Measurements from ENCODE around the gene OLIG2. TPM values are rescaled to one million over a fixed set of nuclear protein-coding genes. Genes with fewer than 3 reads are reported as not detected.

Gene OLIG2
- total RNA-seq, 1 donor from 2014 or later, result not detected

- H3K9me3 Mint-ChIP-seq, result peaks cover 6% of the 10 kb centered on the region
- H3K36me3 Mint-ChIP-seq (ENCODE audit: low read depth), result peaks cover 9% of the 10 kb centered on the region
- peak; percentile 67 for DNase-seq
- no peak overlapping the region for H3K4me3 Mint-ChIP-seq
- H3K4me1 Mint-ChIP-seq, result peaks cover 25% of the 10 kb centered on the region
- intact Hi-C loops (cut with micrococcal nuclease), result loop anchor here (10.0 kb wide), 1 partner anchor 171 kb away; no protein-coding TSS in a partner anchor
- H3K27me3 Mint-ChIP-seq, result peaks cover 77% of the 10 kb centered on the region
- H3K27ac Mint-ChIP-seq, result peak overlapping the region; percentile 72
Observed at GRCh38 chr21:33023574-33024200, 2.0 kb upstream of the OLIG2 start.

DNA sequence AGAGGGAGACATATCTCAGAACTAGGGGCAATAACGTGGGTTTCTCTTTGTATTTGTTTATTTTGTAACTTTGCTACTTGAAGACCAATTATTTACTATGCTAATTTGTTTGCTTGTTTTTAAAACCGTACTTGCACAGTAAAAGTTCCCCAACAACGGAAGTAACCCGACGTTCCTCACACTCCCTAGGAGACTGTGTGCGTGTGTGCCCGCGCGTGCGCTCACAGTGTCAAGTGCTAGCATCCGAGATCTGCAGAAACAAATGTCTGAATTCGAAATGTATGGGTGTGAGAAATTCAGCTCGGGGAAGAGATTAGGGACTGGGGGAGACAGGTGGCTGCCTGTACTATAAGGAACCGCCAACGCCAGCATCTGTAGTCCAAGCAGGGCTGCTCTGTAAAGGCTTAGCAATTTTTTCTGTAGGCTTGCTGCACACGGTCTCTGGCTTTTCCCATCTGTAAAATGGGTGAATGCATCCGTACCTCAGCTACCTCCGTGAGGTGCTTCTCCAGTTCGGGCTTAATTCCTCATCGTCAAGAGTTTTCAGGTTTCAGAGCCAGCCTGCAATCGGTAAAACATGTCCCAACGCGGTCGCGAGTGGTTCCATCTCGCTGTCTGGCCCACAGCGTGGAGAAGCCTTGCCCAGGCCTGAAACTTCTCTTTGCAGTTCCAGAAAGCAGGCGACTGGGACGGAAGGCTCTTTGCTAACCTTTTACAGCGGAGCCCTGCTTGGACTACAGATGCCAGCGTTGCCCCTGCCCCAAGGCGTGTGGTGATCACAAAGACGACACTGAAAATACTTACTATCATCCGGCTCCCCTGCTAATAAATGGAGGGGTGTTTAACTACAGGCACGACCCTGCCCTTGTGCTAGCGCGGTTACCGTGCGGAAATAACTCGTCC, 1.3 kb upstream of the OLIG2 start:
- Mint-ChIP-seq H3K36me3 (ENCODE audit: low read depth) (peaks cover 9% of the 10 kb centered on the region), H3K27ac (peak overlapping the region; percentile 72), H3K4me1 (peaks cover 24% of the 10 kb centered on the region), H3K4me3 (no peak overlapping the region), H3K9me3 (peaks cover 6% of the 10 kb centered on the region), H3K27me3 (peaks cover 76% of the 10 kb centered on the region)
- peak; percentile 65 for DNase-seq
- intact Hi-C loops (cut with micrococcal nuclease), result loop anchor here (10.0 kb wide), 1 partner anchor 170 kb away; no protein-coding TSS in a partner anchor

- intact Hi-C loops (cut with micrococcal nuclease), result loop anchor here (10.0 kb wide), 1 partner anchor 170 kb away; no protein-coding TSS in a partner anchor
- H3K4me1 Mint-ChIP-seq, result peaks cover 24% of the 10 kb centered on the region
- peaks cover 9% of the 10 kb centered on the region for H3K36me3 Mint-ChIP-seq (ENCODE audit: low read depth)
- no peak for DNase-seq
- peaks cover 6% of the 10 kb centered on the region for H3K9me3 Mint-ChIP-seq
- H3K27ac Mint-ChIP-seq, result peak overlapping the region; percentile 20
- peaks cover 80% of the 10 kb centered on the region for H3K27me3 Mint-ChIP-seq
- H3K4me3 Mint-ChIP-seq, result no peak overlapping the region
Observed at GRCh38 chr21:33025106-33025488, 638 bp upstream of the OLIG2 start.

DNA sequence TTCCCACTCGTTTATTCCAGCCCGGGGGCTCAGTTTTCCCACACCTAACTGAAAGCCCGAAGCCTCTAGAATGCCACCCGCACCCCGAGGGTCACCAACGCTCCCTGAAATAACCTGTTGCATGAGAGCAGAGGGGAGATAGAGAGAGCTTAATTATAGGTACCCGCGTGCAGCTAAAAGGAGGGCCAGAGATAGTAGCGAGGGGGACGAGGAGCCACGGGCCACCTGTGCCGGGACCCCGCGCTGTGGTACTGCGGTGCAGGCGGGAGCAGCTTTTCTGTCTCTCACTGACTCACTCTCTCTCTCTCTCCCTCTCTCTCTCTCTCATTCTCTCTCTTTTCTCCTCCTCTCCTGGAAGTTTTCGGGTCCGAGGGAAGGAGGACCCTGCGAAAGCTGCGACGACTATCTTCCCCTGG, 716 bp downstream of the OLIG2 start:
- intact Hi-C loops (cut with micrococcal nuclease), result loop anchor here (10.0 kb wide), 1 partner anchor 168 kb away; no protein-coding TSS in a partner anchor
- DNase-seq, result no peak
- peaks cover 9% of the 10 kb centered on the region for H3K36me3 Mint-ChIP-seq (ENCODE audit: low read depth)
- peak overlapping the region; percentile 71 for H3K27ac Mint-ChIP-seq
- peaks cover 6% of the 10 kb centered on the region for H3K9me3 Mint-ChIP-seq
- peaks cover 77% of the 10 kb centered on the region for H3K27me3 Mint-ChIP-seq
- peak overlapping the region; percentile 28 for H3K4me3 Mint-ChIP-seq
- peaks cover 19% of the 10 kb centered on the region for H3K4me1 Mint-ChIP-seq

GRCh38 chr21:33026878-33027400, 1.2 kb downstream of the OLIG2 start:
- peak overlapping the region; percentile 71 for H3K27ac Mint-ChIP-seq
- H3K36me3 Mint-ChIP-seq (ENCODE audit: low read depth), result peaks cover 9% of the 10 kb centered on the region
- intact Hi-C loops (cut with micrococcal nuclease), result loop anchor here (10.0 kb wide), 1 partner anchor 168 kb away; no protein-coding TSS in a partner anchor
- peak; percentile 63 for DNase-seq
- peaks cover 74% of the 10 kb centered on the region for H3K27me3 Mint-ChIP-seq
- peaks cover 19% of the 10 kb centered on the region for H3K4me1 Mint-ChIP-seq
- peak overlapping the region; percentile 28 for H3K4me3 Mint-ChIP-seq
- peaks cover 6% of the 10 kb centered on the region for H3K9me3 Mint-ChIP-seq

DNA sequence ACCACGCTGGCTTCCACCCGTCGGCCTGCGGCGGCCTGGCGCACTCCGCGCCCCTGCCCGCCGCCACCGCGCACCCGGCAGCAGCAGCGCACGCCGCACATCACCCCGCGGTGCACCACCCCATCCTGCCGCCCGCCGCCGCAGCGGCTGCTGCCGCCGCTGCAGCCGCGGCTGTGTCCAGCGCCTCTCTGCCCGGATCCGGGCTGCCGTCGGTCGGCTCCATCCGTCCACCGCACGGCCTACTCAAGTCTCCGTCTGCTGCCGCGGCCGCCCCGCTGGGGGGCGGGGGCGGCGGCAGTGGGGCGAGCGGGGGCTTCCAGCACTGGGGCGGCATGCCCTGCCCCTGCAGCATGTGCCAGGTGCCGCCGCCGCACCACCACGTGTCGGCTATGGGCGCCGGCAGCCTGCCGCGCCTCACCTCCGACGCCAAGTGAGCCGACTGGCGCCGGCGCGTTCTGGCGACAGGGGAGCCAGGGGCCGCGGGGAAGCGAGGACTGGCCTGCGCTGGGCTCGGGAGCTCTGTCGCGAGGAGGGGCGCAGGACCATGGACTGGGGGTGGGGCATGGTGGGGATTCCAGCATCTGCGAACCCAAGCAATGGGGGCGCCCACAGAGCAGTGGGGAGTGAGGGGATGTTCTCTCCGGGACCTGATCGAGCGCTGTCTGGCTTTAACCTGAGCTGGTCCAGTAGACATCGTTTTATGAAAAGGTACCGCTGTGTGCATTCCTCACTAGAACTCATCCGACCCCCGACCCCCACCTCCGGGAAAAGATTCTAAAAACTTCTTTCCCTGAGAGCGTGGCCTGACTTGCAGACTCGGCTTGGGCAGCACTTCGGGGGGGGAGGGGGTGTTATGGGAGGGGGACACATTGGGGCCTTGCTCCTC, 1.9 kb downstream of the OLIG2 start:
- Mint-ChIP-seq H3K36me3 (ENCODE audit: low read depth) (peaks cover 6% of the 10 kb centered on the region), H3K27ac (no peak overlapping the region), H3K27me3 (peaks cover 74% of the 10 kb centered on the region), H3K9me3 (peaks cover 6% of the 10 kb centered on the region), H3K4me3 (no peak overlapping the region), H3K4me1 (peaks cover 17% of the 10 kb centered on the region)
- DNase-seq, result no peak
- intact Hi-C loops (cut with micrococcal nuclease), result loop anchor here (2.0 to 10.0 kb wide), 2 partner anchors 43 to 167 kb away; partner anchors contain the start of gene OLIG1

DNA sequence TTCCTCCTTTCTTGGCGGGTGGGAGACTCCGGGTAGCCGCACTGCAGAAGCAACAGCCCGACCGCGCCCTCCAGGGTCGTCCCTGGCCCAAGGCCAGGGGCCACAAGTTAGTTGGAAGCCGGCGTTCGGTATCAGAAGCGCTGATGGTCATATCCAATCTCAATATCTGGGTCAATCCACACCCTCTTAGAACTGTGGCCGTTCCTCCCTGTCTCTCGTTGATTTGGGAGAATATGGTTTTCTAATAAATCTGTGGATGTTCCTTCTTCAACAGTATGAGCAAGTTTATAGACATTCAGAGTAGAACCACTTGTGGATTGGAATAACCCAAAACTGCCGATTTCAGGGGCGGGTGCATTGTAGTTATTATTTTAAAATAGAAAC, 2.5 kb downstream of the OLIG2 start:
- Mint-ChIP-seq H3K9me3 (peaks cover 6% of the 10 kb centered on the region), H3K4me3 (no peak overlapping the region), H3K27me3 (peaks cover 73% of the 10 kb centered on the region), H3K27ac (peak overlapping the region; percentile 80), H3K4me1 (peaks cover 16% of the 10 kb centered on the region), H3K36me3 (ENCODE audit: low read depth) (peaks cover 5% of the 10 kb centered on the region)
- DNase-seq, result no peak
- intact Hi-C loops (cut with micrococcal nuclease), result loop anchor here (2.0 to 10.0 kb wide), 2 partner anchors 43 to 167 kb away; partner anchors contain the start of gene OLIG1

DNA sequence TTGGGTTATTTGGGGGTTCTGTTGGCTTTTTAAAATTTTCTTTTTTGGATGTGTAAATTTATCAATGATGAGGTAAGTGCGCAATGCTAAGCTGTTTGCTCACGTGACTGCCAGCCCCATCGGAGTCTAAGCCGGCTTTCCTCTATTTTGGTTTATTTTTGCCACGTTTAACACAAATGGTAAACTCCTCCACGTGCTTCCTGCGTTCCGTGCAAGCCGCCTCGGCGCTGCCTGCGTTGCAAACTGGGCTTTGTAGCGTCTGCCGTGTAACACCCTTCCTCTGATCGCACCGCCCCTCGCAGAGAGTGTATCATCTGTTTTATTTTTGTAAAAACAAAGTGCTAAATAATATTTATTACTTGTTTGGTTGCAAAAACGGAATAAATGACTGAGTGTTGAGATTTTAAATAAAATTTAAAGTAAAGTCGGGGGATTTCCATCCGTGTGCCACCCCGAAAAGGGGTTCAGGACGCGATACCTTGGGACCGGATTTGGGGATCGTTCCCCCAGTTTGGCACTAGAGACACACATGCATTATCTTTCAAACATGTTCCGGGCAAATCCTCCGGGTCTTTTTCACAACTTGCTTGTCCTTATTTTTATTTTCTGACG, 3.1 kb downstream of the OLIG2 start:
- peak; percentile 69 for DNase-seq

DNA sequence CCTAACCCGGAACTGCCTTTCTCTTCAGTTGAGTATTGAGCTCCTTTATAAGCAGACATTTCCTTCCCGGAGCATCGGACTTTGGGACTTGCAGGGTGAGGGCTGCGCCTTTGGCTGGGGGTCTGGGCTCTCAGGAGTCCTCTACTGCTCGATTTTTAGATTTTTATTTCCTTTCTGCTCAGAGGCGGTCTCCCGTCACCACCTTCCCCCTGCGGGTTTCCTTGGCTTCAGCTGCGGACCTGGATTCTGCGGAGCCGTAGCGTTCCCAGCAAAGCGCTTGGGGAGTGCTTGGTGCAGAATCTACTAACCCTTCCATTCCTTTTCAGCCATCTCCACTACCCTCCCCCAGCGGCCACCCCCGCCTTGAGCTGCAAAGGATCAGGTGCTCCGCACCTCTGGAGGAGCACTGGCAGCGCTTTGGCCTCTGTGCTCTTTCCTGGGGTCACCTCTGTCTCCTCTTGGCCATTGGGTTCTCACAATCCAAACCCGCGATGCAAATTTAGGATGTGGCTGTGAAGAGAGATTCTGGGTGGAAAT, 3.7 kb downstream of the OLIG2 start:
- H3K9me3 Mint-ChIP-seq, result no peaks in the 10 kb centered on the region
- H3K27ac Mint-ChIP-seq, result peak overlapping the region; percentile 48
- H3K4me1 Mint-ChIP-seq, result peaks cover 11% of the 10 kb centered on the region
- intact Hi-C loops (cut with micrococcal nuclease), result loop anchor here (2.0 to 10.0 kb wide), 2 partner anchors 41 to 165 kb away; partner anchors contain the start of gene OLIG1
- peaks cover 68% of the 10 kb centered on the region for H3K27me3 Mint-ChIP-seq
- H3K36me3 Mint-ChIP-seq (ENCODE audit: low read depth), result peaks cover 3% of the 10 kb centered on the region
- DNase-seq, result no peak
- H3K4me3 Mint-ChIP-seq, result no peak overlapping the region

More for the DNA sequence above, 3.1 kb downstream of the OLIG2 start:
- H3K9me3 Mint-ChIP-seq, result peaks cover 6% of the 10 kb centered on the region
- peaks cover 5% of the 10 kb centered on the region for H3K36me3 Mint-ChIP-seq (ENCODE audit: low read depth)
- intact Hi-C loops (cut with micrococcal nuclease), result loop anchor here (2.0 to 10.0 kb wide), 2 partner anchors 42 to 166 kb away; partner anchors contain the start of gene OLIG1
- no peak overlapping the region for H3K4me3 Mint-ChIP-seq
- peaks cover 70% of the 10 kb centered on the region for H3K27me3 Mint-ChIP-seq
- peak overlapping the region; percentile 48 for H3K27ac Mint-ChIP-seq
- peaks cover 16% of the 10 kb centered on the region for H3K4me1 Mint-ChIP-seq

DNA sequence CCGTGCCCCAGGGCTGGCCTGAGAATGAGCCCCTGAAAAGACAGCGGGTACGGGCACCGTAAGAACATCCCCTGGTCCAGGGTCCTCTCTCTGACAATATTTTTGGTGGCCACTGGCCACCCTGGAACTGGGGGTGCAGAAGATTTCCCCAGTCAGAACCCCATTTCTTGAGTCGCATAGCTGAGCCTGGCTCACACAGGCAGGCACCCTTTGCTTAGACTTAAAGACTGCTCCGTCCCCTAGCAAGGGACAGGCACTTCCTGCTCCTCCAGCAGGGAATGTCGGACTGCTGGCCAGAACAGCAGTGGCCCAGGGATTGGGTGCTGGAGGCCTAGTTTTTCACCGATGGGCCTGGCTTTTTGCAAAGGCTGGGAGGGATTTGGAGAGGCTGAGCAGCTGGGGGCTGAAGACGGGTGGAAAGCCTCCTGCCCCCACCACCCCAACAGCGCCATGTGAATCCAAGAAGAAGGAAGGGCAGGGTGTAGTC, 4.3 kb downstream of the OLIG2 start:
- intact Hi-C loops (cut with micrococcal nuclease), result loop anchor here (2.0 to 10.0 kb wide), 2 partner anchors 41 to 165 kb away; partner anchors contain the start of gene OLIG1
- DNase-seq, result no peak
- peaks cover 11% of the 10 kb centered on the region for H3K4me1 Mint-ChIP-seq

DNA sequence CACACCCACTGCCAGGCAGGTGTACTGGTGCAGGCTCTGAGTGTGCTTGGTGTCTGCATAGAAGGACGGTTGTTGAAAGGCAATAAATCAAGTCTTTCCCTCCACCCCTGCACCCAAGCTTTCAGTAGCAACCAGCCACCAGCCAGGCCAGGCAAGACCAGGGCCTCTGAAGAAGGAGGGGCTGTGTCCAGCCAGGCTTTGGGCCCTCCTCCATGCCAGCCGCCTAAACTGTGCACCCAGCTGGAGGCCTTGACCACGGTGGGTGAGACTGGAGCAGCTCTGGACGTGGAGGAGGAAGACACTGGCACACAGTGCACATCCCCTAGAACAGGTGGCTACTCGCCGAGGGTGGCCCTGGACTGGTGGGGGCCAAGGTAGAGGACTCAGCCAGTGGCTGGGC, 4.9 kb downstream of the OLIG2 start:
- intact Hi-C loops (cut with micrococcal nuclease), result no loop called here
- Mint-ChIP-seq H3K27ac (no peak overlapping the region), H3K36me3 (ENCODE audit: low read depth) (peaks cover 3% of the 10 kb centered on the region), H3K4me3 (no peak overlapping the region), H3K9me3 (no peaks in the 10 kb centered on the region), H3K4me1 (peaks cover 11% of the 10 kb centered on the region), H3K27me3 (peaks cover 60% of the 10 kb centered on the region)
- DNase-seq, result no peak

More for the DNA sequence above, 4.3 kb downstream of the OLIG2 start:
- Mint-ChIP-seq H3K27ac (no peak overlapping the region), H3K36me3 (ENCODE audit: low read depth) (peaks cover 3% of the 10 kb centered on the region), H3K9me3 (no peaks in the 10 kb centered on the region), H3K4me3 (no peak overlapping the region), H3K27me3 (peaks cover 62% of the 10 kb centered on the region)

Data from activated CD4-positive, alpha-beta T cell treated with anti-CD3 and anti-CD28 coated beads, Interleukin-2, amount 10 ng/mL, durations not matched to agents 24 days and 14 days (primary cell).